Measurements from ENCODE around the gene SLC12A5.

The SLC12A5 gene

DNA sequence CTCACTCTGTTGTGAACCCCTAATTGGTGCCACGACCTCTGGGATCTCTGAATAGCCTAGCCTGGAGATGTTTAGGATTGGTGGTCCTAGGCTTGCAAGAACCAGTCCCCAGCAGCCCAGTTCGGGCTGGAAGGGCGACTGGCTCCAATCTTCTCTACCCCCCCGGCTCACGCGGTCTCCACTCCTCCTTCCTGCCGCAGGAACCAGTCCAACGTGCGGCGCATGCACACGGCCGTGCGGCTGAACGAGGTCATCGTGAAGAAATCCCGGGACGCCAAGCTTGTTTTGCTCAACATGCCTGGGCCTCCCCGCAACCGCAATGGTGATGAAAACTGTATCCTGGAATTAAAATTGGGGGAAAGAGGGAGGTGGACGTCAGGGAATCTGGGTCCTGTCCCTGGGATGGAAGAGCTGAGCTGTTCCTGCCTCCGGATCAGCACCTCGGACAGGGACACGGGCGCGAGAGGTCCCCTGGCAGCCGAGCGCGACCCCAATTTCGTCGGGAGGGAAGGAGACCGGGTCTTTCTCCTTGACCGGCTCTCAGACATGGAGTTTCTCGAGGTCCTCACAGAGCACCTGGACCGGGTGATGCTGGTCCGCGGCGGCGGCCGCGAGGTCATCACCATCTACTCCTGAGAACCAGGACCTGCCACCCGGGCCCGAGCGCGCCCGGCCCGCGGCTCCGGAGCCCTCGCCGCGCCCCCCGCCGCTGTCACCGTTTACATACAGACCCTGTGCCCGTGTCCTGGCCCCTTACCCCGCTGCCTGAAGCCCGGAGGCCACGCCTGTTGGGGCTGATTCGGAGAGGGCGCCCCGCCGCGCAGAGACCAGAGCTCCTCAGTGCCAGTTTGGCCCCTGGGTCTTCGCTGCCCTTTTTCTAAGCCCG lies 28.2 kb downstream of the SLC12A5 start:
- DNase-seq, result peak; percentile 18

DNA sequence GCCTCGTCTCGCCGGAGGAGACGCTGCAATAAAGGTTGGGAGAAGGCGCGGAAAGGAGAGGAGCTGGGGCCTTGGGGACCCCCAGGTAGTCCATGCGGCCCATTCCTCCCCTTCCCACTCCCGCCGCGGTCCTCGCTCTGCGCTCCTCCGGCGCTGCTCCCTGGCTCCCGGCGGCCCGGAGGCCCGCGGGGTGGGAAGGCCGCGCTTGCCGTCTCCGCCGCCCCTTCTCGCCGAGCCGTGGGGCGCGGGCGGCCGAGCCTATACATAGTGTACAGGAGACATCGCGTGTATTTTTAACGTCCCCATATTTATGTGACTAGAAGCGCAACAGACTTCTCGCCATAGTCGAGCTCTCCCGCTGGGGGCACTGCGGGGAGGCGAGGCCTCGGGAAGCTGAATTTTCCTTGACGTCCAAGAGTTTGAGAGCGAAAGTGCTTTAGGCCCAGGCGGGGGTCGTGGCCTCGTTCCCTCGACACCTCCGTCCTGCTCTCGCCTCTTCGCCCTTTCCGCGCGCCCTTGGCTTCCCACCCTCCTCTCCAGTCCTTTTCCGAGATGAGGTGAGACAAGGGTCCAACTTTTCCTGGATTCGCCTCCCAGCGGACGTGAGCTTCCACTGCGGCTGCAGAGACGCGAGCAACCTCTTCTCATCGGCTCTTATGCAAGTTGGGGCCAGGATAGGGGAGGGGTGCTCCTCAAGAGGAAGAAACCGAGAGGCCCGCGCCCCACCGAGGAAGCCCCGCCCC lies 29.0 kb downstream of the SLC12A5 start:
- peak; percentile 40 for DNase-seq

GRCh38 chr20:46058599-46059281 lies 29.7 kb downstream of the SLC12A5 start:
- DNase-seq, result no peak

DNA sequence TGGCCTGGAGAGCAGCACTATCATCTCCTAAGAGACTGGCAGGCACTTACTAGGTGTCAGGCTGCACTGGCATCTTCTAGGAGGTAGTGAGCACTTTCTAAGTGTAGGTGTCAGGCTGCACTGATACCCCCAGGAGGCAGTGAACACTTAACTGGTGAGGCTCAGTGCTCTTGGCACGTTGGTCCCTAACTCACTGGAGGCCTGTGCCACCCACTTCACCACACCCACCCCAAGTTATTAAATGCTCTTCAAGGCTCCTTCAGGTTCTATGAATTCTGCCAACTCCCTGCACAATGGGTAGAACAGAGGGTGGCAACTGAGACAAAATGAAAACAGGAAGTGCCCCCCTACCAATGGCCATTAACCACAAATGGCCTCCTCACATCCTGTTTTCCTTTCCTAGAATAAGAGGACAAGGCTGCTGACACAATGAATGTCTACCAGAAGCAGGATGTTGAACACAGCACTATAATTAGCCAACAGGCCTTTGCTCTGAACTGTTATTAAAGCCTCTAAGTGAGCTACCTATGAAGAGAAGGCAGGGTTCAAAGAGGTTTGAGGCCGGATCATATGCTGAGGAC lies 31.4 kb downstream of the SLC12A5 start:
- peak; percentile 80 for DNase-seq

- no peak for DNase-seq
These were observed 32.0 kb downstream of the SLC12A5 start for GRCh38 chr20:46060975-46061374.

DNA sequence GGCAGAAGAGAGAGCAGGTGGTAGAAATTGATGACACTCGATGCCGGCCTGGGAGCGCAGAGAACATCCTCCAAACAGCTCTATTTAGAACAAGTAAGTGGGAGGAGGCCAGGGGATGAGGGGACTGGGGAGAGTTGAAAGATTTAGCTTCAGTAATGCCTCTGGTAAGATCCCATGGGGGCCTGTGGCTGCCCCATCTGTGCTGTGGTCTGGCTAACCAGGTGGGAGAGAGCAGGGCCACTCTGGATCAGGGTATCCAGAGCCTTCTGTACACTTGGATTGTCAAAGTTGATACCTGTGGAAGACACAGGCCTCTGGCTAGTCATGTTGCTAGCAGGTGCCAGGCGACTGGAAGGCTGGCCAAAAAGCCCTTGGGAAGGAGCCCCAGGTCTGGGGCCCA lies 33.1 kb downstream of the SLC12A5 start:
- DNase-seq, result no peak

GRCh38 chr20:46062621-46063020 lies 33.6 kb downstream of the SLC12A5 start:
- DNase-seq, result no peak

- no peak for DNase-seq
These were observed 34.1 kb downstream of the SLC12A5 start for GRCh38 chr20:46063151-46063550.

- no peak for DNase-seq
These were observed 34.6 kb downstream of the SLC12A5 start for GRCh38 chr20:46063652-46064054.

- DNase-seq, result no peak
These were observed 36.0 kb downstream of the SLC12A5 start for GRCh38 chr20:46065006-46065405.

GRCh38 chr20:46065691-46066090 lies 36.7 kb downstream of the SLC12A5 start:
- DNase-seq, result no peak

DNA sequence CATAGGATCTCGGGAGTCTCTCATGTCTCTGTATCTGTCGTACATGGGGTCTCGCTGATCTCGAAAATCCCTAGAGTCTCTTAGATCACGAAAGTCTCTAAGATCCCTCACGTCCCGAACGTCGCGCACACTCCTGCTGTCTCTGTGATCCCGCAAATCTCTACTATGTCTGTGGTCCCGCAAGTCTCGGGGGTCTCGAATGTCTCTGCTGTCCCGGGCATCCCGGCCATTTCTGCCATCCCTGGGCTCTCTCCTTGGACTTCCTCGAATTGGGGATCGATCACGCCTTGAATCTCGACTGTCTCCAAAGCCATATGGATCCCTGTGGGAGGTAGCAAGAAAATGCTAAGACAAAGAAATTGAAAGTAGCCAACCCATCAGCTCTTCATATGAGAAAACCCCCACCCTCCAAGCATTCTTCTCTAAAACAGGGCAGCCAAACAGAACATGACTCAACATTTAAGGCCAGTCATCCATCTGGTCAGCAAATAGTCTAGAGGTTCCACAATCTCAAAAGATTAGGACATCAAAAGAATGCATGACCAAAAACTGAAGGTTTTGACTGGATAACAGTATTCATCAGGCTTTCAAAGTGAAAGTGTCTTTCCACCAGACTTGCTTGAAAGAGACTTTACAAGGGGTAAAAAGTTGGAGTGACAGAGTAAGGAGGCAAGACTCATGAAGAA lies 41.3 kb downstream of the SLC12A5 start:
- peak; percentile 84 for DNase-seq

DNA sequence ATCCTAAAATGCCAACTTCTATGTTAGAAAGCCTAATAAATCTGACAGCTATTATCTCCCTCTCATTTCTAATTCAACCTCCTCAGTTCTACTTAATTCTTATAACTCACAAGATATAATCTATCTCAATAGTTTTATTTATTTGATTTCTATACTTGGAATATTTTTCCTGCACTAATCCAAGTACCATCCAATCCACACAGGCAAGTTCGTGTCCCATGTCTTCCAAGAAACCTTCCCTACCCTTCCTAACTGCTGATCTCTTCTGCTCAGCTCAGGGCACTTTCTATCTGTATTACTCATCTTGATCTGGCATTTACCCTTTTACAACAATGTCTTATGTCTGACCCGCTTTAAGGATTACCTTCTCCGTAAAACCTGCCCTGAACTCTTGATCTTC lies 42.6 kb downstream of the SLC12A5 start:
- no peak for DNase-seq

- no peak for DNase-seq
These were observed 44.0 kb downstream of the SLC12A5 start for GRCh38 chr20:46073024-46073423.

DNA sequence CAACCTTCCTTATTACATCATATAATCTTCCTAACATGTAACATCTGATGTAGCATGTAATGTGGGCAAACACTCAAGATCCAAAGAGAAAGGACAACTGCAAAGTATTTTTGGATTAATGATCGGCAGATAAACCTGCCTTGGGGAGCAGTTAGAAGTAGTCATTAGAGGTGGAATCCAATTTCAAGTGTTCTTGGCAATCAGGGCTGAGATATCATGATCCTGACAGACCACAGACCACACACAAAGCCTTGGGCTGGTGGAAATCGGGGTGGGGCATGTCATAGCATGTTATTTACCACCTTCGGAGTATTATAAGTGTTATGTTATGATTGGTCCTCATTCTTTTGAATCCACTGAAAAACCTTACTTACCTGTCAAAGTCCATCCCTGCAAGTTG lies 44.4 kb downstream of the SLC12A5 start:
- no peak for DNase-seq

GRCh38 chr20:46074006-46074405 lies 45.0 kb downstream of the SLC12A5 start:
- no peak for DNase-seq

DNA sequence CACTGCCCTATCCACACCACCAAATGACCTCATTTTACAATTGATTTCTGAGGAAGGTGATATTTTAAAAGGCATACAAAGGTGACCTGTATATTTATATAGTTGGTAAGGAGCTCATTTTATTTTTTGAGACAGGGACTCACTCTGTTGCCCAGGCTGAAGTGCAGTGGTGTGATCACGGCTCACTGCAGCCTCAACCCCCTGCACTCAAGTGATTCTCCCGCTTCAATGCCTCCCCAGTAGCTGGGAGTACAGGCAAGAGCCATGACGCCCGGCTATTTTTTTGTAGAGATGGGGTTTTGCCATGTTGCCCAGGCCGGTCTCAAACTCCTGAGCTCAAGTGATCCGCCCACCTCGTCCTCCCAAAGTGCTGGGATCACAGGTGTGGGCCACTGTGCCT lies 47.8 kb downstream of the SLC12A5 start:
- no peak for DNase-seq

DNA sequence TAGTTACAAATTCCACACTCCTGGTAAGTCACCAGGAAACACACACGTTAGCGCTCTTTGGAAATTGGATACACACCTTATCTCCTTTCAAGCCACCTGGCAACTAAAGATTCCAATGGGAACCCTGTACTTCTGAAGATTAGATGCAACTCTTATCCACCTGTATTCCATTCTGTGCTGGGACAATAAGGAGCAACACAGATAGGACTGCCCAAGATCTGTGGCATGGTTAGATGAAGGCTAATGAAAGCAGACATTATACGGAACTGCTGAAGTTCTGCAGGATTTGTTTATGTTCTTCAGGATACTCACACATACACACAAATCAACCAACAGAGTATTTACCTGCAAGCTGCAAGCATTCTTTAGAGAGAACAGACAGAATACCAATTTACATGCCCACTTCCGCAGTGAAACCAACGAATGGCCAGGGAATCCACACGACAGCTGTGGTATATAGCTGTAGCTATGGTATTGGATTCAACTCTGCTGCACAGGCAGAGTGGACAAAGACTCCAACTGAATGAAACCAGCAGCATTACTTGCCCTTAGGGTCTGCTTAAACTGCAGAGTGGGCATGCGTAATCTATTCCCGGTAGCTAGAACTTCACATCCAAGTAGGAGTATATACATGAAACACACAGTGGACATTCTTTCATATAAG lies 48.8 kb downstream of the SLC12A5 start:
- DNase-seq, result no peak

DNA sequence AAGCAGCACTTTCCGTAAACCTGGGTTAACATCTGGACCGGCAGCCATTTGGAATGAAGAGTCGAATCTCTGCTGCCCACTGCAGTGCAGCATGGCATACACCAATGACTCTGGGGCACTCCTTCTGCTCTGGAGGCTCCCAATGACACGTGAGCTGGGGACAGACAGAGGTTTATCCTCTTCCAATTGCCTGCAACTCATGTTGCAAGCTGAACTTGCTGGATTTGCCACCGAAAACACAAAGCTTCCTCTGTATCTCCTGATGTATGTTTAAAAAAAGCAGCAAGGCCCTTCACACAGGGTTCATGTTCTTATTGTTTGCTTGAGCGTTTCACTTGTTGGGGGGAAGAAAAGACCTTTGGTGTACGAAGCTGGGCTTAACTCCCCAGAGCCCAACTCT lies 49.9 kb downstream of the SLC12A5 start:
- DNase-seq, result no peak

- DNase-seq, result no peak
These were observed 52.1 kb downstream of the SLC12A5 start for GRCh38 chr20:46081074-46081473.

GRCh38 chr20:46083101-46083500 lies 54.1 kb downstream of the SLC12A5 start:
- DNase-seq, result no peak

GRCh38 chr20:46083531-46084061 lies 54.6 kb downstream of the SLC12A5 start:
- no peak for DNase-seq
